Cardiac fibroblast (primary cell): Measurements from ENCODE around the gene TCOF1.

ENCODE experiments used
- DNase-seq, 2 donors: peaks; one replicate each; pipeline versions ENCODE4 v3.0.0 to v3.0.0-alpha.2; 2010; ENCODE audit warnings: low read depth in 2 of 2
- H3K4me3 ChIP-seq, 2 donors: replicated peaks in 1 of 2; 1 replicate in 1 of 2; 2 replicates in 1 of 2; pipeline ENCODE4 v1.5.1; 2011; ENCODE audit warnings: low read depth in 2 of 2, low read length in 2 of 2, mild to moderate bottlenecking in 2 of 2, moderate library complexity in 1 of 2
- TF ChIP-seq, protein P1 (sequence below): IDR thresholded peaks from one replicate; pipeline ENCODE4 v1.5.1; 2011; ENCODE audit warnings: low read depth, mild to moderate bottlenecking, low read length, inconsistent platforms

The TCOF1 gene

DNA sequence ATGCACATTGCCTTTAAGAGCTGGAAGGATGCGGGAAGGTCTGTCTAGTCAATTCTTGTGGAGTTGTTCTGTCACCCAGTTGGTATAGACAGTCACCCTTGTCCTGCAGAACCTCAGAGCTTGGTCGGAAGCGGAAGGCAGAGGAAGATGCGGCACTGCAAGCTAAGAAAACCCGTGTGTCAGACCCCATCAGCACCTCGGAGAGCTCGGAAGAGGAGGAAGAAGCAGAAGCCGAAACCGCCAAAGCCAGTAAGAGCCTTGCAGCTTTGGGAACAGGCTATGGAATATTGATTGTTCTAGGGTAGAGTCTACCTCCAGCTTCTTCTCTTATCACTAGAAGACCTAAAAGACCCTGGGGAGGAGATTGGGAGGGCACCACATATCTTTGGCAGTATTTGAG, 6.5 kb downstream of the TCOF1 start:
- TF ChIP-seq, protein P1, sequence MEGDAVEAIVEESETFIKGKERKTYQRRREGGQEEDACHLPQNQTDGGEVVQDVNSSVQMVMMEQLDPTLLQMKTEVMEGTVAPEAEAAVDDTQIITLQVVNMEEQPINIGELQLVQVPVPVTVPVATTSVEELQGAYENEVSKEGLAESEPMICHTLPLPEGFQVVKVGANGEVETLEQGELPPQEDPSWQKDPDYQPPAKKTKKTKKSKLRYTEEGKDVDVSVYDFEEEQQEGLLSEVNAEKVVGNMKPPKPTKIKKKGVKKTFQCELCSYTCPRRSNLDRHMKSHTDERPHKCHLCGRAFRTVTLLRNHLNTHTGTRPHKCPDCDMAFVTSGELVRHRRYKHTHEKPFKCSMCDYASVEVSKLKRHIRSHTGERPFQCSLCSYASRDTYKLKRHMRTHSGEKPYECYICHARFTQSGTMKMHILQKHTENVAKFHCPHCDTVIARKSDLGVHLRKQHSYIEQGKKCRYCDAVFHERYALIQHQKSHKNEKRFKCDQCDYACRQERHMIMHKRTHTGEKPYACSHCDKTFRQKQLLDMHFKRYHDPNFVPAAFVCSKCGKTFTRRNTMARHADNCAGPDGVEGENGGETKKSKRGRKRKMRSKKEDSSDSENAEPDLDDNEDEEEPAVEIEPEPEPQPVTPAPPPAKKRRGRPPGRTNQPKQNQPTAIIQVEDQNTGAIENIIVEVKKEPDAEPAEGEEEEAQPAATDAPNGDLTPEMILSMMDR = no peak
- no peak for DNase-seq
- H3K4me3 ChIP-seq = no peak overlapping the region

DNA sequence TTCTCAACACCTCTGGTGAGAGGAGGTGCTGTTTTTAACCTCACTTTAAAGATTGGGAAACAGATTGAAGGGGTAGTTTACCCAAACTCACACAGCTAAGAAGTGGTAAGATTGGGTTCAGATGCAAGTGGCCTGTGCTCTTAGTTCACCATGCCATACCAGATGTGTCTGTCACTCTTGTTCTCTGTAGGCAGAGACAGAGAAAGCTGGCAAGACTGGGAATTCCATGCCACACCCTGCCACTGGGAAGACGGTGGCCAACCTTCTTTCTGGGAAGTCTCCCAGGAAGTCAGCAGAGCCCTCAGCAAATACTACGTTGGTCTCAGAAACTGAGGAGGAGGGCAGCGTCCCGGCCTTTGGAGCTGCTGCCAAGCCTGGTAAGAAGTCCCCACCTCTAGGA, 11.0 kb downstream of the TCOF1 start:
- TF ChIP-seq, protein P1 = no peak
- DNase-seq = no peak
- no peak overlapping the region for H3K4me3 ChIP-seq

DNA sequence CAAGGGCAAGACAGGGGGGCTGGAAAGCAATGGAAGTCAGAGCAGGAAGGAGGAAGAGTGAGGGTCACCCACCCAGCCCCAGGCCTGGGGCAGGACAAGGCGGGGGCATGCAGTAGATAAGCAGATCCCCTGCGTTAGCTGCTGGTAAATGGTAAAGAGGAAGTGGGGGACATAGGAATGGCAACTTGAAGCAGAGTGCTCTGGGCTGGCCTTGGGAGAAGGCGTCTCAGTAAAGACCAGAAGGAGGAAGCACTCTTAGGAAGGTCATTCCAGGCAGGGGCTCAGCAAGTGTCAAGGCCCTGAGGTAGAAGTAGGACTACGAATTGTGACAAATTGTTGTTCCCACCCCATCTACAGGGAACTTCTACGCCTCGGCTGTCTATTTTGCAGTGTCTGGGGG, 15.1 kb downstream of the TCOF1 start:
- TF ChIP-seq, protein P1 = no peak
- DNase-seq = no peak
- no peak overlapping the region for H3K4me3 ChIP-seq

DNA sequence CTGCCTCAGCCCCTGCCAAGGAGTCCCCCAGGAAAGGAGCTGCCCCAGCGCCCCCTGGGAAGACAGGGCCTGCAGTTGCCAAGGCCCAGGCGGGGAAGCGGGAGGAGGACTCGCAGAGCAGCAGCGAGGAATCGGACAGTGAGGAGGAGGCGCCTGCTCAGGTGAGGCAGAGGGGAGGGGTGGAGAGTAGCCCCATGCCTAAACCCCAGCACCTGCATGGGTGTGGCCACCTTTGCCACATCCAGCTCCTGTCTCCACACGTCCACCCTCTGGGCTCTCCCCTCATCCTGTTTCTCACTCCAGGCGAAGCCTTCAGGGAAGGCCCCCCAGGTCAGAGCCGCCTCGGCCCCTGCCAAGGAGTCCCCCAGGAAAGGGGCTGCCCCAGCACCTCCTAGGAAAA, 17.2 kb downstream of the TCOF1 start:
- DNase-seq = no peak
- H3K4me3 ChIP-seq = no peak overlapping the region
- TF ChIP-seq, protein P1 = no peak

DNA sequence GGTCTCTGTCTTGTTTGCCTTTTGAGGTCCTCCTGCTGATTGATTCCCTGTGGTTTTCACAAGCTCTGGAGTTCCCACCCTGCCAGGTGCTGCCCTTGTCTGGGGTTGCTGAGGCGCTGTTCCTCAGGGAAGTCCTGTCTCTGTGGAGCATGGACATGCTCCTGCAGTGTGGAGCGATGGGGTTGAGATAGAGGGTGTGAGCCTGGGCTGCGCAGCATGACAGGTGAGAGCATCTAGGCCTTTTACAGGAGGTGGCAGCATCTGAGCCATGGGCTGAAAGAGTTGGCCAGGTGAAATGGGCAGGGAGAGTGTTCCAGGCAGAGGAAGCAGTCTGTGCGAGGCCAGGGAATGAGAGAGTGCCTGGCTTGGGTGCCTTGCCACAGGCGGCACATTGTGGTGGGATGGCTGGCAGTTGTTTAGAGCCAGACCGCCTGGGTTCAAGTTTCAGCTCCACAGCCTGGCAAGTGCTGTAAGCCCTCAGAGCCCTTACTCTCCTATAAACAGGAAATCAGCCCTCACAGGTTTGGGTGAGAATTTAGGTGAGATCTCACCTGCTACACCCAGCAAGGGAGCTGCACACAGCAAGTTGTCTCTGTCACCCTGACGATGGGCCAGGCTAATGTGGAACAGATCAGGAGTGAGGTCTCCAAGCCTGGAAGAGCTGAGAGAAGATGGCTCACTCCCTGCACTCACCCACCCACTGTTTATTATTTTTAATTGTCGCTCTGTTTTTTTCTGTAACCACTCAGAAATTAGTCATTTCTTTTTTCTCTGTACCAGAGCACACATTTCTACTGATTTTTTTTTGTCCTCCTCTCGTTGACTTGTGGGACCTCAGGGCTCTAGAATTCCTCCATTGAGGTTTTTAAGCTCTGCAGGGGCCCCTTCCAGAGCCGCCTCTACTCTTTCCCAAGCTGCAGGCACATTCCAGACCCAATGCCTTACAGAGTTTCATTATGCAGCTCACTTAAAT, 19.6 kb downstream of the TCOF1 start:
- H3K4me3 ChIP-seq = no peak overlapping the region
- TF ChIP-seq, protein P1 = no peak
- peak; percentile 25 to 31 for DNase-seq

DNA sequence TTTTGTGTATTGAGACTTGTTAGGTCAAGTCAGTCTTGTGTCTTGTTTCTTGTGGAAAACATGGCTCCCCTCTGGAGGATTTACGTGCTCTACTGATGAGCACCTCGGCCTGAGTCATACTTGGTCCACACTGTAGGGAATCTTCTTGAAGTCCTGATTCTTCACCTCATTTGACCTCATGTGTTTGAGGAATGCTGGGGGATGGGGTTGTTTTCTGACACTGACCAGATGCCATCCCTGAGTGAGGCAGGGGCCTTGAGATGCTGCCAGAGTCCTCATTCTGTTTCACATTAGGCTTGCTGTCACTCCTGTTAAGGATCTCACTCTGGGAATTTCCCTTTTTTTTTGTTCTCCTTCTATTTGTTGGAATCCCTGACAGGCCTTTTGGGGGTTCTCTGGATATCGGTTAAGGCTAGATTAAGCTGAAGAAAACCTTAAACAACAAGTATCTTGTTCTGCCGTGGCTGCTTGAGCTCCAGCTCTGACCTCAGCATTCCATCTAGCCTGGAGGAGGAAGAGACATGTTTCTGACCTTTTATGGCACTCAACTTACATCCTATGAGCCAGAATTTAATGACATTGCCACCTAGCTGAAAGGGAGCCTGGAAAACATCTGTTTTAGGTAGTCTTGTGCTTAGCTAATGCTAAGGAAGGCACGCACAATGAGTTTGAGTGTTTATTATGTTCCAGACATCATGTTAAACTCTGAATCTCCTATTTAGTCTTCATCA, 20.6 kb downstream of the TCOF1 start:
- DNase-seq = peak; percentile 88 to 89
- TF ChIP-seq, protein P1 = no peak
- H3K4me3 ChIP-seq = no peak overlapping the region
